Measurements from ENCODE around the gene FAM24B.

FAM24B gene

GRCh38 chr10:122855745-122856144 is 23.6 kb downstream of the FAM24B start:
- H3K27ac ChIP-seq: no peak overlapping the region
- TF ChIP-seq CTCF (IDR thresholded peaks at IDR 0.05): no peak
- no peak overlapping the region for H3K4me3 ChIP-seq
- no peak for DNase-seq (ENCODE audit: low spot score)

- no peak for TF ChIP-seq CTCF (IDR thresholded peaks at IDR 0.05)
- Histone ChIP-seq H3K27ac (no peak overlapping the region), H3K4me3 (no peak overlapping the region)
- DNase-seq (ENCODE audit: low spot score): no peak
These were observed 24.7 kb downstream of the FAM24B start for GRCh38 chr10:122854648-122855047.

GRCh38 chr10:122853665-122854313 is 25.6 kb downstream of the FAM24B start:
- TF ChIP-seq CTCF (IDR thresholded peaks at IDR 0.05): no peak
- no peak overlapping the region for H3K4me3 ChIP-seq
- DNase-seq (ENCODE audit: low spot score): no peak
- H3K27ac ChIP-seq: no peak overlapping the region

GRCh38 chr10:122852261-122852660 is 27.1 kb downstream of the FAM24B start:
- Histone ChIP-seq H3K4me3 (no peak overlapping the region), H3K27ac (no peak overlapping the region)
- TF ChIP-seq CTCF (IDR thresholded peaks at IDR 0.05): no peak
- no peak for DNase-seq (ENCODE audit: low spot score)

GRCh38 chr10:122850705-122851640 is 28.4 kb downstream of the FAM24B start:
- no peak overlapping the region for H3K4me3 ChIP-seq
- TF ChIP-seq CTCF (IDR thresholded peaks at IDR 0.05): no peak
- H3K27ac ChIP-seq: no peak overlapping the region
- DNase-seq (ENCODE audit: low spot score): no peak

GRCh38 chr10:122849900-122850605 is 29.3 kb downstream of the FAM24B start:
- TF ChIP-seq CTCF (IDR thresholded peaks at IDR 0.05): no peak
- H3K4me3 ChIP-seq: no peak overlapping the region
- H3K27ac ChIP-seq: no peak overlapping the region
- no peak for DNase-seq (ENCODE audit: low spot score)
